ENCODE data around the gene LDLRAD4. TPM values are rescaled to one million over a fixed set of nuclear protein-coding genes. Genes with fewer than 3 reads are reported as not detected.

Gene LDLRAD4
- total and polyA plus RNA-seq, 11 donors, result 10.4 to 44.0 (median 29.6) TPM

DNA sequence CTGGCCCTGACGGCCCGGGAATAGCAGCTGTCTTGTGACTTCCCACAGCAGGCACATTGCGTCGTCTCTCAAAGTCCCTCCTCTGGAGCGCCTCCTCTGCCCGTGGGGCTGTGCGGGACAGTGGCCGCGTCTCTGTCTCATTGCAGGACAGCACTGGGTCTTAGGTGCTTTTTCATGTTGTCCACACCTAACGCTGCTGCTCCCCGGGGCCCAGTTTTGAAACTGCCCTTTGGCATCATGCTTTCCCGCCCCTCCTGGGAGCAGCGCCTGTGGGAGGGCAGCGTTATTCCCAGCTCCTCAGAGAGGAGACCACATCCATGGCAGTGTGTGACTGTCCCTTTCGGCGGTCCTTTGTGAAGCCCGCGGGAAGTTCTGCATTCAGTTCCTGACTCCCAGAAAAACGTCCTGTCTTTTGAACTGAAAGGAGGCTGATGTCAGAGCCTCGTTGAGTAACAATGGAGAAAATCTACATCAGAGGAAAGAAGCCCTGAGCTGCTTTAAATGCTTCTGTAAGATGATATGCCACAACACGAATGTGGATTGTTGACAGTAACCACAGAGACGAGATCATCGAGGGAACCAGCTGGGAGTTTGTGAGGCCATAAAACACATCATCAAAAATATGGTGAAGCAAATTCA lies 281.8 kb downstream of the LDLRAD4 start:
- DNase-seq, result peak; percentile 51 to 76 (median 66)
- WGBS, 4 donors, result 3 to 15% (median 11%) methylated on average over 18 to 23 of the region's 23 CpGs
- peak; percentile 69 to 84 (median 80) for ATAC-seq
- TF ChIP-seq CTCF (IDR thresholded peaks at IDR 0.05) (peak in 3 of 12 donors; percentile 23 to 29 (median 26)), POLR2A (IDR thresholded peaks at IDR 0.05) (peak in 1 of 2 donors; percentile 22)
- Histone ChIP-seq H3K4me1 (peaks cover 5 to 50% (median 36%) of the 10 kb centered on the region in 12 donors), H3K36me3 (peaks cover 0 to 11% (median 0%) of the 10 kb centered on the region in 9 donors), H3K9me3 (no peaks in the 10 kb centered on the region), H3K4me3 (peak overlapping the region in 10 of 12 donors; percentile 7 to 47 (median 36)), H3K27me3 (no peaks in the 10 kb centered on the region), H3K27ac (peak overlapping the region; percentile 35 to 93 (median 83))
- intact Hi-C loops (cut with DNase I), result loop anchor here in 3 of 10 donors (10.0 kb wide), 3 partner anchors 86 to 216 kb away; no protein-coding TSS in a partner anchor

- WGBS, 4 donors, result 28 to 36% (median 33%) methylated on average over 10 of the region's 10 CpGs
- intact Hi-C loops (cut with DNase I), result loop anchor here in 3 of 10 donors (1.0 to 10.0 kb wide), 4 partner anchors 86 to 284 kb away; no protein-coding TSS in a partner anchor
These were observed 282.4 kb downstream of the LDLRAD4 start for GRCh38 chr18:13500869-13501542.

DNA sequence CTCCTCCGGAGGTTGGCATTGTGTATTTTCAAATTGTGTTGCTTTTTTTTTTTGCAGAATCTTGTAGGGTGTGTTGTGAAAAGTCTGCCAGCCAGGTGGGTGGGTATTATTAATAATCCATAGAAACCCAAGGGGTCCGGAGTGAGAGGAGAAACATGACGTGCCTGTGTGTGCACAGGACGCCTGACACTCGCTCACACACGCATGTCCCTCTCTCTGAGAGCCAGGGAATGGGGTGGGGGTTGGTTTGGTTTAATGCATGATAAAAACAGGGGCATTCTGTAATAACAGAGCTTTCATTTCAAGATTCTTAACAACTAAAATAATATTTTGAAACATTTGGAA lies 283.0 kb downstream of the LDLRAD4 start:
- H3K27ac ChIP-seq, result peak overlapping the region in 8 of 12 donors; percentile 78 to 92 (median 84)
- TF ChIP-seq CTCF (IDR thresholded peaks at IDR 0.05) (no peak), POLR2A (IDR thresholded peaks at IDR 0.05) (no peak)
- peaks cover 0 to 11% (median 0%) of the 10 kb centered on the region in 9 donors for H3K36me3 ChIP-seq
- peaks cover 5 to 50% (median 36%) of the 10 kb centered on the region in 12 donors for H3K4me1 ChIP-seq
- H3K4me3 ChIP-seq, result peak overlapping the region in 5 of 12 donors; percentile 3 to 22 (median 11)
- no peaks in the 10 kb centered on the region for H3K9me3 ChIP-seq
- H3K27me3 ChIP-seq, result no peaks in the 10 kb centered on the region
- DNase-seq (no peak), ATAC-seq (no peak)
- intact Hi-C loops (cut with DNase I), result loop anchor here in 3 of 10 donors (1.0 to 10.0 kb wide), 4 partner anchors 87 to 284 kb away; no protein-coding TSS in a partner anchor
- WGBS, 4 donors, result 38 to 65% (median 42%) methylated on average over 6 of the region's 6 CpGs

More at GRCh38 chr18:13500869-13501542, 282.4 kb downstream of the LDLRAD4 start:
- no peak for TF ChIP-seq POLR2A (IDR thresholded peaks at IDR 0.05)
- Histone ChIP-seq H3K27ac (peak overlapping the region; percentile 35 to 93 (median 83)), H3K27me3 (no peaks in the 10 kb centered on the region), H3K4me3 (peak overlapping the region in 5 of 12 donors; percentile 4 to 45 (median 17)), H3K36me3 (peaks cover 0 to 11% (median 0%) of the 10 kb centered on the region in 9 donors), H3K9me3 (no peaks in the 10 kb centered on the region), H3K4me1 (peaks cover 5 to 50% (median 36%) of the 10 kb centered on the region in 12 donors)
- ATAC-seq, result peak; percentile 87 to 92 (median 89)
- peak in 4 of 5 donors; percentile 69 to 82 (median 75) for DNase-seq

DNA sequence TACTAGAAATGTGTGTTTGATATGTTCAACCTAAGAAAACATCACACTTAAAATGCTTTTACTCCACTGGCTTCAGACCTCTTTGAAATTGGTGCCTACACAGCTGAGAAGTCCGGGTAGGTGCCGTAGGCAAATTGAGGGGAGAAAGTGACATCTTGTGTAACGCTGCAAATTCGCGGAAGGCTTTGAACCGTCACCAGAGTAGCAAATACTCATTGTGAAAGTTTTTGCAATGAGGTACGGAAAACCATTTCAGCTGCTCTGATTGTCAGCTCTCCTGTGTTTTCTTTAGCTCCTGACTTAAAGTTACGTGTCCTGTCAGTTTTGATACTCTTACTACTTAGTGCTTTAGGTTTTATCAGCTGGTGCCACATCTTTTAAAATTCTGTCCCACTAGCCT lies 283.3 kb downstream of the LDLRAD4 start:
- ATAC-seq (no peak), DNase-seq (no peak)
- no peaks in the 10 kb centered on the region for H3K9me3 ChIP-seq
- peak overlapping the region in 3 of 12 donors; percentile 4 to 22 (median 11) for H3K4me3 ChIP-seq
- peak overlapping the region in 6 of 12 donors; percentile 5 to 92 (median 83) for H3K27ac ChIP-seq
- 71 to 85% (median 75%) methylated on average over 8 of the region's 8 CpGs for WGBS, 4 donors
- no peak for TF ChIP-seq POLR2A (IDR thresholded peaks at IDR 0.05)
- TF ChIP-seq CTCF (IDR thresholded peaks at IDR 0.05), result no peak
- peaks cover 0 to 11% (median 0%) of the 10 kb centered on the region in 9 donors for H3K36me3 ChIP-seq
- H3K27me3 ChIP-seq, result no peaks in the 10 kb centered on the region
- H3K4me1 ChIP-seq, result peaks cover 5 to 50% (median 36%) of the 10 kb centered on the region in 12 donors
- intact Hi-C loops (cut with DNase I), result loop anchor here in 3 of 10 donors (1.0 to 10.0 kb wide), 4 partner anchors 87 to 285 kb away; no protein-coding TSS in a partner anchor
